Testis (tissue), 3 donors: ENCODE measurements around the gene RPS6KB2. TPM values are rescaled to one million over a fixed set of nuclear protein-coding genes. Genes with fewer than 3 reads are reported as not detected.

Source experiments
- DNase-seq: peaks from one replicate; pipeline ENCODE4 v3.0.0-alpha.2; 2019
- H3K27ac ChIP-seq, 2 donors: fragments of 200-600 bp; sonication (generic); one replicate each; pipeline ENCODE4 v1.5.1; 2019
- H3K27me3 ChIP-seq: fragments of 200-600 bp; sonication (generic); one replicate; pipeline ENCODE4 v1.5.1; 2019
- H3K36me3 ChIP-seq: fragments of 200-600 bp; sonication (generic); one replicate; pipeline ENCODE4 v1.5.1; 2017; ENCODE audit warnings: low read depth; ENCODE audit errors: missing control alignments
- H3K4me1 ChIP-seq: fragments of 200-600 bp; sonication (generic); one replicate; pipeline ENCODE4 v1.5.1; 2019
- H3K4me3 ChIP-seq, 2 donors: fragments of 200-600 bp; sonication (generic); one replicate each; pipeline ENCODE4 v1.5.1; 2017 to 2019
- H3K9me3 ChIP-seq: fragments of 200-600 bp; sonication (generic); one replicate; pipeline ENCODE4 v1.5.1; 2017
- CTCF ChIP-seq, 3 experiments: fragments of 450-650 bp in 2 of 3; fragments of 200-600 bp in 1 of 3; sonication (generic) in 1 of 3; IDR thresholded peaks; one replicate each; pipeline ENCODE4 v1.5.1; 2016 to 2019; ENCODE audit warnings: antibody characterized with exemption in 3 of 3, mild to moderate bottlenecking in 2 of 3, moderate library complexity in 1 of 3
- POLR2A ChIP-seq: fragments of 450-650 bp; IDR thresholded peaks from one replicate; pipeline ENCODE4 v1.6.1; 2017; ENCODE audit warnings: antibody characterized with exemption, mild to moderate bottlenecking, moderate library complexity
- WGBS, 2 donors: methylation state at CpG; one replicate each; pipeline ENCODE4 v1.1.5; 2018; 5-methylcytosine and 5-hydroxymethylcytosine counted together
- intact Hi-C: fragments of 100-400 bp; cut with DNase I; formaldehyde crosslinking; loops from one replicate; pipeline ENCODE4 v1.15.1; 2023; ENCODE audit warnings: low total_unique reads
- polyA plus RNA-seq: library from polyadenylated mRNA; stranded (reverse); fragments of 350-450 nt; fragmentation: Illumina TruSeq; extraction: RNeasy Lipid Tissue Mini Kit (QIAGEN cat#74804); gene quantifications from one replicate; pipeline ENCODE4 v1.2.3, GENCODE V29; 2014; ENCODE audit warnings: low read depth, low replicate concordance; ENCODE audit not compliant: insufficient read depth
- total RNA-seq, 2 donors: library from RNA; depleted of rRNA; stranded (reverse); fragments of >200 nt; gene quantifications; one replicate each; pipeline ENCODE4 v1.2.3, GENCODE V29; 2016

RPS6KB2 gene
- total and polyA plus RNA-seq, 3 donors from 2014 or later = 30.1 to 47.4 (median 46.5) TPM

- Histone ChIP-seq H3K27ac (no peak overlapping the region), H3K36me3 (no peaks in the 10 kb centered on the region), H3K27me3 (no peaks in the 10 kb centered on the region), H3K4me3 (no peak overlapping the region), H3K9me3 (no peaks in the 10 kb centered on the region), H3K4me1 (peaks cover 3% of the 10 kb centered on the region)
- WGBS, 2 donors = 35 to 46% methylated on average over 8 to 12 of the region's 12 CpGs
- no peak for TF ChIP-seq CTCF (IDR thresholded peaks at IDR 0.05)
- TF ChIP-seq POLR2A = no peak
- intact Hi-C loops = loop anchor here (10.0 kb wide), 1 partner anchor 78 kb away; the partner anchor contains the start of gene AIP
- DNase-seq = no peak
These were observed 21.2 kb upstream of the RPS6KB2 start for GRCh38 chr11:67406969-67407687.

- Histone ChIP-seq H3K36me3 (no peaks in the 10 kb centered on the region), H3K27ac (no peak overlapping the region), H3K4me3 (no peak overlapping the region), H3K9me3 (no peaks in the 10 kb centered on the region), H3K4me1 (peaks cover 1% of the 10 kb centered on the region), H3K27me3 (no peaks in the 10 kb centered on the region)
- WGBS, 2 donors = 53 to 62% methylated on average over 6 to 12 of the region's 12 CpGs
- TF ChIP-seq CTCF (IDR thresholded peaks at IDR 0.05) (no peak), POLR2A (no peak)
- no peak for DNase-seq
- intact Hi-C loops = loop anchor here (10.0 kb wide), 1 partner anchor 77 kb away; the partner anchor contains the start of gene AIP
These were observed 20.6 kb upstream of the RPS6KB2 start for GRCh38 chr11:67407688-67408163.

- WGBS, 2 donors = 66 to 74% methylated on average over 12 to 18 of the region's 18 CpGs
- TF ChIP-seq CTCF (IDR thresholded peaks at IDR 0.05) (no peak), POLR2A (no peak)
- intact Hi-C loops = loop anchor here (10.0 kb wide), 1 partner anchor 76 kb away; the partner anchor contains the start of gene AIP
- no peak overlapping the region for H3K4me3 ChIP-seq
- H3K36me3 ChIP-seq = no peaks in the 10 kb centered on the region
- H3K27ac ChIP-seq = no peak overlapping the region
- H3K4me1 ChIP-seq = peaks cover 5% of the 10 kb centered on the region
- DNase-seq = no peak
- H3K9me3 ChIP-seq = no peaks in the 10 kb centered on the region
- H3K27me3 ChIP-seq = no peaks in the 10 kb centered on the region
These were observed 19.7 kb upstream of the RPS6KB2 start for GRCh38 chr11:67408437-67409200.

- DNase-seq = no peak
- H3K27ac ChIP-seq = no peak overlapping the region
- TF ChIP-seq CTCF (IDR thresholded peaks at IDR 0.05) (no peak), POLR2A (no peak)
- no peaks in the 10 kb centered on the region for H3K9me3 ChIP-seq
- WGBS, 2 donors = 74 to 90% methylated on average over 2 to 24 of the region's 24 CpGs
- intact Hi-C loops = loop anchor here (10.0 kb wide), 1 partner anchor 76 kb away; the partner anchor contains the start of gene AIP
- H3K4me3 ChIP-seq = no peak overlapping the region
- no peaks in the 10 kb centered on the region for H3K27me3 ChIP-seq
- H3K4me1 ChIP-seq = peaks cover 5% of the 10 kb centered on the region
- no peaks in the 10 kb centered on the region for H3K36me3 ChIP-seq
These were observed 19.0 kb upstream of the RPS6KB2 start for GRCh38 chr11:67409261-67409666.
